Activated CD4-positive, alpha-beta T cell treated with anti-CD3 and anti-CD28 coated beads, Interleukin-2, amount 10 ng/mL, durations not matched to agents 7 days and 5 days (primary cell): ENCODE data around the gene RGS11. TPM values are rescaled to one million over a fixed set of nuclear protein-coding genes. Genes with fewer than 3 reads are reported as not detected.

Source experiments
- CTCF ChIA-PET: fragments of 350-600 bp; sonication (Branson Sonifier 250); formaldehyde crosslinking; loops from one replicate; lab custom pipeline; 2021; ENCODE audit warnings: antibody characterized with exemption; lab: Charles Lee
- POLR2A ChIA-PET: fragments of 350-600 bp; sonication (Branson Sonifier 250); formaldehyde crosslinking; loops from one replicate; lab custom pipeline; 2021; ENCODE audit warnings: antibody characterized with exemption; lab: Charles Lee
- DNase-seq: peaks from one replicate; pipeline ENCODE4 v3.0.0-alpha.2; 2020
- H3K27ac Mint-ChIP-seq: one replicate; pipeline ENCODE4 v1.8.0; 2021; ENCODE audit warnings: mild to moderate bottlenecking, moderate library complexity, mixed read lengths
- H3K27me3 Mint-ChIP-seq: one replicate; pipeline ENCODE4 v1.8.0; 2021; ENCODE audit warnings: mixed read lengths
- H3K36me3 Mint-ChIP-seq: one replicate; pipeline ENCODE4 v1.8.0; 2021; ENCODE audit warnings: low read depth, mixed read lengths
- H3K4me1 Mint-ChIP-seq: one replicate; pipeline ENCODE4 v1.8.0; 2021; ENCODE audit warnings: mixed read lengths
- H3K4me3 Mint-ChIP-seq: one replicate; pipeline ENCODE4 v1.8.0; 2021; ENCODE audit warnings: mild to moderate bottlenecking, moderate library complexity, mixed read lengths
- H3K9me3 Mint-ChIP-seq: one replicate; pipeline ENCODE4 v1.8.0; 2021; ENCODE audit warnings: mixed read lengths
- total RNA-seq, 2 experiments: library from RNA; stranded (reverse); gene quantifications; one replicate each; pipeline ENCODE4 v1.2.3, GENCODE V29; 2021

The RGS11 gene
- total RNA-seq, 2 experiments from 2014 or later, result not detected

GRCh38 chr16:281660-282255, 6.0 kb upstream of the RGS11 start:
- no peak for DNase-seq
- H3K36me3 Mint-ChIP-seq, result peaks cover 5% of the 10 kb centered on the region
- H3K4me1 Mint-ChIP-seq, result peaks cover 3% of the 10 kb centered on the region
- ChIA-PET POLR2A (no interaction called here), CTCF (interaction anchor here (0.7 kb wide), 1 partner anchor 94 kb away, joined by 3 read pairs; no protein-coding TSS in a partner anchor)
- peaks cover 3% of the 10 kb centered on the region for H3K9me3 Mint-ChIP-seq
- H3K27me3 Mint-ChIP-seq, result peaks cover 27% of the 10 kb centered on the region
- H3K27ac Mint-ChIP-seq, result no peak overlapping the region
- no peak overlapping the region for H3K4me3 Mint-ChIP-seq

- Mint-ChIP-seq H3K27me3 (peaks cover 34% of the 10 kb centered on the region), H3K36me3 (no peaks in the 10 kb centered on the region), H3K4me3 (no peak overlapping the region), H3K4me1 (peaks cover 5% of the 10 kb centered on the region), H3K9me3 (no peaks in the 10 kb centered on the region), H3K27ac (no peak overlapping the region)
- no peak for DNase-seq
- CTCF ChIA-PET, result interaction anchor here (0.7 kb wide), 1 partner anchor 94 kb away, joined by 3 read pairs; no protein-coding TSS in a partner anchor
- POLR2A ChIA-PET, result no interaction called here
Measured at GRCh38 chr16:280991-281659, 5.4 kb upstream of the RGS11 start.

- Mint-ChIP-seq H3K9me3 (no peaks in the 10 kb centered on the region), H3K36me3 (no peaks in the 10 kb centered on the region), H3K4me1 (peaks cover 5% of the 10 kb centered on the region), H3K27ac (no peak within 1 kb of the TSS), H3K27me3 (peaks cover 35% of the 10 kb centered on the region), H3K4me3 (no peak within 1 kb of the TSS)
- DNase-seq, result no peak
- CTCF ChIA-PET, result no interaction called here
- POLR2A ChIA-PET, result no interaction called here
Measured at GRCh38 chr16:280552-280951, 4.8 kb upstream of the RGS11 start, which contains the start of gene ARHGDIG. ARHGDIG (plus strand) TSS chr16:280591; CDS start chr16:280681, 90 bp downstream.

- H3K9me3 Mint-ChIP-seq, result no peaks in the 10 kb centered on the region
- peaks cover 7% of the 10 kb centered on the region for H3K4me1 Mint-ChIP-seq
- H3K27ac Mint-ChIP-seq, result no peak overlapping the region
- ChIA-PET POLR2A (no interaction called here), CTCF (no interaction called here)
- H3K27me3 Mint-ChIP-seq, result peaks cover 36% of the 10 kb centered on the region
- no peak for DNase-seq
- no peak overlapping the region for H3K4me3 Mint-ChIP-seq
- no peaks in the 10 kb centered on the region for H3K36me3 Mint-ChIP-seq
Measured at GRCh38 chr16:280005-280460, 4.3 kb upstream of the RGS11 start.

GRCh38 chr16:279531-279930, 3.8 kb upstream of the RGS11 start:
- H3K27me3 Mint-ChIP-seq, result peaks cover 40% of the 10 kb centered on the region
- CTCF ChIA-PET, result interaction anchor here (1.4 kb wide), 1 partner anchor 11 kb away, joined by 4 read pairs; no protein-coding TSS in a partner anchor
- no peak overlapping the region for H3K27ac Mint-ChIP-seq
- H3K4me1 Mint-ChIP-seq, result peaks cover 8% of the 10 kb centered on the region
- no peaks in the 10 kb centered on the region for H3K36me3 Mint-ChIP-seq
- no peak overlapping the region for H3K4me3 Mint-ChIP-seq
- H3K9me3 Mint-ChIP-seq, result no peaks in the 10 kb centered on the region
- DNase-seq, result no peak
- POLR2A ChIA-PET, result no interaction called here

GRCh38 chr16:278863-279366, 3.2 kb upstream of the RGS11 start:
- no peaks in the 10 kb centered on the region for H3K9me3 Mint-ChIP-seq
- DNase-seq, result peak; percentile 24
- POLR2A ChIA-PET, result no interaction called here
- H3K4me1 Mint-ChIP-seq, result peaks cover 8% of the 10 kb centered on the region
- H3K4me3 Mint-ChIP-seq, result no peak overlapping the region
- CTCF ChIA-PET, result interaction anchor here (1.4 kb wide), 1 partner anchor 10 kb away, joined by 4 read pairs; no protein-coding TSS in a partner anchor
- no peak overlapping the region for H3K27ac Mint-ChIP-seq
- no peaks in the 10 kb centered on the region for H3K36me3 Mint-ChIP-seq
- peaks cover 43% of the 10 kb centered on the region for H3K27me3 Mint-ChIP-seq

- Mint-ChIP-seq H3K27me3 (peaks cover 41% of the 10 kb centered on the region), H3K36me3 (no peaks in the 10 kb centered on the region), H3K4me1 (peaks cover 8% of the 10 kb centered on the region), H3K27ac (no peak overlapping the region), H3K9me3 (no peaks in the 10 kb centered on the region), H3K4me3 (no peak overlapping the region)
- POLR2A ChIA-PET, result no interaction called here
- DNase-seq, result no peak
- CTCF ChIA-PET, result no interaction called here
Measured at GRCh38 chr16:276426-277077, 808 bp upstream of the RGS11 start.

GRCh38 chr16:275041-275641, 603 bp downstream of the RGS11 start:
- H3K4me3 Mint-ChIP-seq, result no peak overlapping the region
- peaks cover 8% of the 10 kb centered on the region for H3K4me1 Mint-ChIP-seq
- H3K36me3 Mint-ChIP-seq, result no peaks in the 10 kb centered on the region
- no peaks in the 10 kb centered on the region for H3K9me3 Mint-ChIP-seq
- no peak for DNase-seq
- POLR2A ChIA-PET, result no interaction called here
- H3K27ac Mint-ChIP-seq, result no peak overlapping the region
- CTCF ChIA-PET, result interaction anchor here (0.6 kb wide), 1 partner anchor 34 kb away, joined by 4 read pairs; no protein-coding TSS in a partner anchor
- peaks cover 36% of the 10 kb centered on the region for H3K27me3 Mint-ChIP-seq

GRCh38 chr16:273547-274421, 2.0 kb downstream of the RGS11 start:
- DNase-seq, result no peak
- ChIA-PET CTCF (no interaction called here), POLR2A (no interaction called here)
- Mint-ChIP-seq H3K27ac (no peak overlapping the region), H3K36me3 (no peaks in the 10 kb centered on the region), H3K4me3 (no peak overlapping the region), H3K27me3 (peaks cover 28% of the 10 kb centered on the region), H3K4me1 (peaks cover 5% of the 10 kb centered on the region), H3K9me3 (no peaks in the 10 kb centered on the region)

GRCh38 chr16:272633-273546, 2.9 kb downstream of the RGS11 start:
- Mint-ChIP-seq H3K4me3 (no peak overlapping the region), H3K4me1 (peaks cover 5% of the 10 kb centered on the region), H3K9me3 (peaks cover 2% of the 10 kb centered on the region), H3K27me3 (peaks cover 23% of the 10 kb centered on the region), H3K36me3 (no peaks in the 10 kb centered on the region), H3K27ac (no peak overlapping the region)
- CTCF ChIA-PET, result no interaction called here
- POLR2A ChIA-PET, result no interaction called here
- no peak for DNase-seq
